ENCODE data around the gene KCNJ14. TPM values are rescaled to one million over a fixed set of nuclear protein-coding genes. Genes with fewer than 3 reads are reported as not detected.

The KCNJ14 gene
- total RNA-seq, 1 donor from 2014 or later: 2.0 TPM

- no peak overlapping the region for H3K27ac Mint-ChIP-seq (ENCODE audit: unreplicated experiment)
- H3K4me1 Mint-ChIP-seq: peaks cover 5% of the 10 kb centered on the region
- H3K9me3 Mint-ChIP-seq: no peaks in the 10 kb centered on the region
- H3K27me3 Mint-ChIP-seq (ENCODE audit: low read depth): no peaks in the 10 kb centered on the region
- H3K4me3 Mint-ChIP-seq: no peak overlapping the region
- no peak for TF ChIP-seq CTCF (conservative IDR thresholded peaks at IDR 0.05)
- no peak for DNase-seq (ENCODE audit: low read depth, low spot score)
- no peaks in the 10 kb centered on the region for H3K36me3 Mint-ChIP-seq (ENCODE audit: low read depth)
Measured at GRCh38 chr19:48458016-48458415, 2.6 kb downstream of the KCNJ14 start.

- Mint-ChIP-seq H3K27ac (ENCODE audit: unreplicated experiment) (no peak overlapping the region), H3K4me1 (peaks cover 5% of the 10 kb centered on the region), H3K36me3 (ENCODE audit: low read depth) (no peaks in the 10 kb centered on the region), H3K9me3 (no peaks in the 10 kb centered on the region), H3K27me3 (ENCODE audit: low read depth) (no peaks in the 10 kb centered on the region), H3K4me3 (no peak overlapping the region)
- DNase-seq (ENCODE audit: low read depth, low spot score): no peak
- no peak for TF ChIP-seq CTCF (conservative IDR thresholded peaks at IDR 0.05)
Measured at GRCh38 chr19:48461651-48461981, 6.2 kb downstream of the KCNJ14 start.

- no peak for DNase-seq (ENCODE audit: low read depth, low spot score)
Measured at GRCh38 chr19:48461982-48462655, 6.7 kb downstream of the KCNJ14 start.

GRCh38 chr19:48465215-48465614 is 9.8 kb downstream of the KCNJ14 start:
- Mint-ChIP-seq H3K27me3 (ENCODE audit: low read depth) (peaks cover 6% of the 10 kb centered on the region), H3K4me1 (peaks cover 20% of the 10 kb centered on the region), H3K36me3 (ENCODE audit: low read depth) (peaks cover 3% of the 10 kb centered on the region), H3K4me3 (no peak overlapping the region), H3K27ac (ENCODE audit: unreplicated experiment) (no peak overlapping the region), H3K9me3 (no peaks in the 10 kb centered on the region)
- DNase-seq (ENCODE audit: low read depth, low spot score): no peak
- TF ChIP-seq CTCF (conservative IDR thresholded peaks at IDR 0.05): no peak

More at GRCh38 chr19:48461982-48462655, 6.7 kb downstream of the KCNJ14 start:
- no peak for TF ChIP-seq CTCF (conservative IDR thresholded peaks at IDR 0.05)
- peak overlapping the region; percentile 19 for H3K27ac Mint-ChIP-seq (ENCODE audit: unreplicated experiment)
- H3K9me3 Mint-ChIP-seq: no peaks in the 10 kb centered on the region
- peaks cover 5% of the 10 kb centered on the region for H3K4me1 Mint-ChIP-seq
- H3K36me3 Mint-ChIP-seq (ENCODE audit: low read depth): no peaks in the 10 kb centered on the region
- no peaks in the 10 kb centered on the region for H3K27me3 Mint-ChIP-seq (ENCODE audit: low read depth)
- no peak overlapping the region for H3K4me3 Mint-ChIP-seq

GRCh38 chr19:48466561-48467325 is 11.4 kb downstream of the KCNJ14 start:
- DNase-seq (ENCODE audit: low read depth, low spot score): no peak
- TF ChIP-seq CTCF (conservative IDR thresholded peaks at IDR 0.05): no peak
- Mint-ChIP-seq H3K27me3 (ENCODE audit: low read depth) (peaks cover 6% of the 10 kb centered on the region), H3K4me1 (peaks cover 28% of the 10 kb centered on the region), H3K4me3 (no peak overlapping the region), H3K36me3 (ENCODE audit: low read depth) (peaks cover 10% of the 10 kb centered on the region), H3K9me3 (no peaks in the 10 kb centered on the region), H3K27ac (ENCODE audit: unreplicated experiment) (no peak overlapping the region)
